Activated T-cell treated with anti-CD3 and anti-CD28 coated beads, Interleukin-2, amount 50 U/mL, for 72 hours (primary cell): ENCODE measurements around the gene SIGLECL1. TPM values are rescaled to one million over a fixed set of nuclear protein-coding genes. Genes with fewer than 3 reads are reported as not detected.

ENCODE experiments used
- ATAC-seq, 2 donors: fragments of 150-1000 bp; cut with Tn5 transposase; replicated peaks in 1 of 2; 2 replicates each; pipeline ENCODE4 v1.10.0; 2021; ENCODE audit warnings: moderate library complexity in 2 of 2, mild to moderate bottlenecking in 1 of 2
- DNase-seq, 2 donors: peaks; one replicate each; pipeline ENCODE4 v3.0.0; 2021 to 2022; ENCODE audit warnings: mixed read lengths in 1 of 2
- H3K27ac Mint-ChIP-seq: one replicate; pipeline ENCODE4 v1.8.0; 2022; ENCODE audit warnings: mild to moderate bottlenecking, moderate library complexity, mixed read lengths
- H3K27me3 Mint-ChIP-seq: one replicate; pipeline ENCODE4 v1.8.0; 2022; ENCODE audit warnings: low read depth, mixed read lengths
- H3K36me3 Mint-ChIP-seq, 2 donors: one replicate each; pipeline ENCODE4 v1.8.0; 2022; ENCODE audit warnings: mixed read lengths in 2 of 2, mild to moderate bottlenecking in 1 of 2; ENCODE audit not compliant: insufficient read depth in 2 of 2
- H3K4me1 Mint-ChIP-seq: one replicate; pipeline ENCODE4 v1.8.0; 2022; ENCODE audit warnings: low read depth, mixed read lengths
- H3K4me3 Mint-ChIP-seq, 2 donors: one replicate each; pipeline ENCODE4 v1.8.0; 2022; ENCODE audit warnings: mild to moderate bottlenecking in 2 of 2, mixed read lengths in 2 of 2, moderate library complexity in 2 of 2
- H3K9me3 Mint-ChIP-seq, 2 donors: one replicate each; pipeline ENCODE4 v1.8.0; 2022; ENCODE audit warnings: mixed read lengths in 2 of 2
- total RNA-seq, 2 donors: library from RNA; stranded (reverse); gene quantifications; one replicate each; pipeline ENCODE4 v1.2.3, GENCODE V29; 2022

The SIGLECL1 gene
- total RNA-seq, 2 donors from 2014 or later = not detected

DNA sequence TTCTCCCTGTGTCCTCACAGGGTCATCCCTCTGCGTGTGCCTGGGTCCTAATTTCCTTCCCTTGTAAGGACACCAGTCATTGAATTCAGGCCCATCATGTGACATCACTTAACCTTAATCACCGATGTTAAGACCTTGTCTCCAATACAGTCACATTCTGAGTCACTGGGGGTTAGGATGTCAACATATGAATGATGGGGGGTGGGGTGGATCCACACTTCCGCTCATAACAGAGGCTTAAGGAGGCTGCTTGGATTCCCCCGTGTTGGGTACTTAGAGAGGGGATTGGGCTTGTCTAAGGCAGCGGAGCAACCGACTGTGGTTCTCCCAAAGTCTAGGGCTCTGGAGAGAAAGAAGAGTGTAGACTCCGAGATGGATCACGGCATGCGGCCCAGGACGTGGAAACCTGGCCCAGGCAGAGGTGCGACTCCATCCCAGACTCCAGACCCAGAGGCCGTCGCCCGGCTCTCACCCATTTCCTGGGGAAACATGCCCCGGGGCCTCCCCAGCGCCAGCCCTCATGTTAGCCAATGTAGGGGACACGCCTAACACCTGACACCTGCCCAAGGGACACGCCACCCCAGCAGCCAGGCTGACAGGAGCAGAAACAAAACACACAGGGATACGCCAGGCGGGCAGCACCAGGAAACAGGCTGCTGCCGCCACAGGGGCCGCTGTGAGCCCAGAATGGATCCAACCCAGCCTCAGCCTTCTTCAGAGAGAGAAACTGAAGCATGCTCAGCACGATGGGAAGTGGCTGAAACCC lies 43.5 kb downstream of the SIGLECL1 start:
- Mint-ChIP-seq H3K4me3 (no peak overlapping the region), H3K36me3 (no peaks in the 10 kb centered on the region)

DNA sequence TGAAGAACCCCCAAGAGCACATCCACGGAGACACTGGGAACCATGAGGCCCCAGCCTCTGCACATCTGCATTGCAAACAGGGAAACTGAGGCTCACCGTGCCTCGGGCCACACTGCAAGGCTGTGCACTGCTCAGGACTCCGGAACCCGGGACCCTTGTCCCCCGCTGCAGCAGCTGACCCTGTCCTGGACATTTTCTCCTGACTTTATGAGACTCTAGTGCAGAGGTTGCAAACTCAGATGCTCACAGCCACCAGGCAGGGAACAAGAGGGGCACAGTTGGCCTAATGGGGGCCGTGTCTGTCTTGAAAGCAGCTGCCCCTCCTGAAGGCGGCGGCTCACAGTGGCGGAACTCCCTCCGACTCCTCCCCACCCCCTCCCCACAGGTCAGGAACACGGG lies 44.1 kb downstream of the SIGLECL1 start:
- no peak overlapping the region for H3K27ac Mint-ChIP-seq
- DNase-seq (no peak), ATAC-seq (no peak)
- H3K9me3 Mint-ChIP-seq = peaks cover 0 to 1% of the 10 kb centered on the region in 2 donors
- no peaks in the 10 kb centered on the region for H3K4me1 Mint-ChIP-seq
- peaks cover 21% of the 10 kb centered on the region for H3K27me3 Mint-ChIP-seq
- no peaks in the 10 kb centered on the region for H3K36me3 Mint-ChIP-seq
- no peak overlapping the region for H3K4me3 Mint-ChIP-seq

More for the DNA sequence above, 43.5 kb downstream of the SIGLECL1 start:
- peaks cover 21% of the 10 kb centered on the region for H3K27me3 Mint-ChIP-seq
- no peak for ATAC-seq
- H3K4me1 Mint-ChIP-seq = no peaks in the 10 kb centered on the region
- no peak for DNase-seq
- peaks cover 0 to 1% of the 10 kb centered on the region in 2 donors for H3K9me3 Mint-ChIP-seq
- no peak overlapping the region for H3K27ac Mint-ChIP-seq

DNA sequence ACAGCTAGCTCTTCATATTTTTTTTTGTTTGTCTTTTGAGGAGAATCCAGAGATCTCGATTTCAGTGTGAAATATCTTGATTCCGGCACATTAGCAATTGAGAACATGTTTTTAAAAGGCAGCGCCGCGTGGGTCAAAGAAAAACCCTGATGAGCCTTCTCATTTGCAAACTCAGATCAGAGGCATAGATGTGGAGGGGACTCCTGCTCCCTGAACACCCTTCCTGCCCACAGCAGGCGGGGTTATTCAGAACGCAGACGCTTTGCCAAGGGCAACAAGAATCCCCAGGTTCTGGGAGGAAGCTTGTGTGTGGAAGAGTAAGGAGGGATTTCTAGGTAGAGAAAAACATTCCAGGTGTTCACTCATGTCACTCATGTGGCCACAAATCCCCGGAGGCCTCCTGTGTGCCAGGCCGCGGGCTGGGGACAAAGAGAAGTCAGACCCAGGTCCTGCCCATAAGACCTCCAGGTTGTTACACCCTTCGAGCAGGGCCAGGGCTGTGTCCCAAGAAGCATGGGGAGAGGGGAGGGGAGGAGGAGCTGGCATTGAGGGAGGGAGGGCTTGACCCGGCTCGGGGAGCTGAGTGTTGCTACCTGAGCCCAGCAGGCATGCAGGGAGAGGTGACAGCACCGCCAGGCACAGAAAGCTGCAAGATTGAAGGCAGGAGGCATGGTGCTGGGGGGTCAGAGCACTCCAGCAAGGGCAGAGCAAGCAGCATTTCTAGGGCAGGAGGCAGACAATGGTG lies 44.7 kb downstream of the SIGLECL1 start:
- Mint-ChIP-seq H3K27me3 (peaks cover 21% of the 10 kb centered on the region), H3K9me3 (no peaks in the 10 kb centered on the region), H3K36me3 (no peaks in the 10 kb centered on the region), H3K4me1 (no peaks in the 10 kb centered on the region), H3K4me3 (no peak overlapping the region), H3K27ac (no peak overlapping the region)
- ATAC-seq (no peak), DNase-seq (no peak)

DNA sequence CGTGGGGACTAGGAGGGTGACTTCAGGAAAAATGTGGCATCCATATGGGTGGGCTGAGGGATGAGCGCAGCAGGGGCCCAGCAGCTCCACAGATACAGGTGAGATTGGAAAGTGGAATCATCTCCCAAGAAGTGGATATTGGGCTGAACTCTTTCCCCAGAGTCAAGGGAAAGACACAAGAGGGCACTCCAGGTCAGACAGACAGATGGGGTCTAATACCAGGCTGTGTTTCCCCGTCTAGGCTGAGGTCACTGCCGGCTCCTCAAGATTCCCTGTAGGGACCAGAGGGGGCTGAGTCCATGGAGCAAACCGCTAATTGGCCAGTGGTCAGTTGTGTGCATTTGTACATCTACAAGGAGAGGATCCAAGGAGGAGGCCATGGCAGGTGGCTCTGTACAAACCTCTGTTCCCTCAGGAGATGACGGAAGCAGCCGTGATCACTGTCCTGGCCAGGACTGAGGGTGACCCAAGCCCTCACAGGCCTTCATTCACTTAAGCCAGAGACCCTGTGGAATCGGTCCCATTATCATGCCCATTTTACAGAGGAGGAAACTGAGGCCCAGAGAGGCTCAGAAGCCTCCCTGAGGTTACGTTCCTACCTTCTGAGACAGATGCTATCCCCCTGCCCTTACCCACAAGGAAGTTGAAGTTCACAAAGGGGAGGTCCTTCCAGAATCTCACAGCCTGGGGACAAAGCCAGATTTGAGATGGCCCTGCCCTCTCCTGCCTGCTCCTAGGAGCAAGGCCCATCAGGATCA lies 45.6 kb downstream of the SIGLECL1 start:
- no peak overlapping the region for H3K27ac Mint-ChIP-seq
- H3K9me3 Mint-ChIP-seq = no peaks in the 10 kb centered on the region
- H3K27me3 Mint-ChIP-seq = peaks cover 22% of the 10 kb centered on the region
- no peak for DNase-seq
- H3K36me3 Mint-ChIP-seq = no peaks in the 10 kb centered on the region
- H3K4me3 Mint-ChIP-seq = no peak overlapping the region
- no peaks in the 10 kb centered on the region for H3K4me1 Mint-ChIP-seq
- no peak for ATAC-seq

DNA sequence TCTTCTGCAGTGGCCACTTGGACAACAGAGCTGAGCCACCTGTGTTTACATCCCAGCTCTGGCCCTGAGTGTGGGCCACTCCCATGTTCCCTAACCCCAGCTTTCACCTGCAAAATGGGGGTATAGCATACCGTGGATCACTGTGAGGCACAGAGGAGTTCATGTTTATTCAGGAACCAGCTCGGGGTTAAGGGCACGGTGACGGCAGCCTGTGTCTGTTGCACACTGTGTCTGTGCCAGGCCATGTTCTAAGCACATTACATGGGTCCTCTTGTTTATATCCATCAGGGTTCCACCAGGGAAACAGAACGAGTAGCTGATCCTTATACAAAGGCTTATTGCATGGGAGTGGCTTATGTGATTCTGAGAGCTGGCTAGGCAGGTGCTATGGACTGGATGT lies 46.5 kb downstream of the SIGLECL1 start:
- ATAC-seq = no peak
- Mint-ChIP-seq H3K4me1 (no peaks in the 10 kb centered on the region), H3K4me3 (no peak overlapping the region), H3K27me3 (peaks cover 27% of the 10 kb centered on the region), H3K9me3 (no peaks in the 10 kb centered on the region), H3K27ac (no peak overlapping the region), H3K36me3 (peaks cover 0 to 1% of the 10 kb centered on the region in 2 donors)
- DNase-seq = no peak

DNA sequence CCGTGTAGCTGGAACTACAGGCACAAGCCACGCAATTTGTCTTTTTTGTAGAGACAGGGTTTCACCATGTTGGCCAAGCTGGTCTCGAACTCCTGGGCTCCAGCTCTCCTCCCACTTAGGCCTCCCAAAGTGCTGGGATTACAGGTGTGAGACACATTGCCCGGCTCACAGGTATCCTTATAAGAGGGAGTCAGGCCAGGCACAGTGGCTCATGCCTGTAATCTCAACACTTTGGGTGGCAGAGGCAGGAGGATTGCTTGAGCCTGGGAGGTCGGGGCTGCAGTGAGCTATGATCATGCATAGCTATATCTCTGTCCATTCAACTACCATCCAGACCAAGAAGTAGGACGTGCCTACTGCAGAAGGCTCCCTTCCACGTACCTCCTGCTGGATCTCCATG lies 50.4 kb downstream of the SIGLECL1 start:
- H3K27me3 Mint-ChIP-seq = peaks cover 41% of the 10 kb centered on the region
- peaks cover 8% of the 10 kb centered on the region in 2 donors for H3K9me3 Mint-ChIP-seq
- H3K27ac Mint-ChIP-seq = no peak overlapping the region
- no peak overlapping the region for H3K4me3 Mint-ChIP-seq
- no peak for ATAC-seq
- H3K4me1 Mint-ChIP-seq = no peaks in the 10 kb centered on the region
- peaks cover 2 to 3% of the 10 kb centered on the region in 2 donors for H3K36me3 Mint-ChIP-seq
- DNase-seq = no peak

DNA sequence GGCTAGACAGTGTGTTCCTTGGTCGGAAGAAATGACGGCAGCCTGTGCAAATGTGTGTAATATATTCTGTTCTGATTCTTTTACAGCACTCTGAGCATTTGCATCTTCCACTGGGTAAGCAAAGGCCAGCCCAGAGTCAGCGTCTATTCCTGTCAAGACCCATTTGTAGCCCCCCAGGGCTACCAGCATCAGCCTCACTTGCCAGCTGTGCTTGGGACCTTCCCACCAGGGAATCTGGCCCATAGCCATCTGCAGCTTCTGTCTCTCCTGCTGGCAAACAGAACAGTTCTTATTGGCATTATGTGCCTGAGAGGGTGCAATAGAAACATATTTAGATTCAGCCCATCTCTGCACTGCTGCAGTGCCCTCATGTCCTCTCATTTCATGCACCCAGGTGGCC lies 54.6 kb downstream of the SIGLECL1 start:
- Mint-ChIP-seq H3K36me3 (peaks cover 8 to 14% of the 10 kb centered on the region in 2 donors), H3K27me3 (peaks cover 50% of the 10 kb centered on the region), H3K4me1 (no peaks in the 10 kb centered on the region), H3K4me3 (no peak overlapping the region), H3K27ac (no peak overlapping the region), H3K9me3 (peaks cover 13 to 16% of the 10 kb centered on the region in 2 donors)
- no peak for ATAC-seq
- no peak for DNase-seq

DNA sequence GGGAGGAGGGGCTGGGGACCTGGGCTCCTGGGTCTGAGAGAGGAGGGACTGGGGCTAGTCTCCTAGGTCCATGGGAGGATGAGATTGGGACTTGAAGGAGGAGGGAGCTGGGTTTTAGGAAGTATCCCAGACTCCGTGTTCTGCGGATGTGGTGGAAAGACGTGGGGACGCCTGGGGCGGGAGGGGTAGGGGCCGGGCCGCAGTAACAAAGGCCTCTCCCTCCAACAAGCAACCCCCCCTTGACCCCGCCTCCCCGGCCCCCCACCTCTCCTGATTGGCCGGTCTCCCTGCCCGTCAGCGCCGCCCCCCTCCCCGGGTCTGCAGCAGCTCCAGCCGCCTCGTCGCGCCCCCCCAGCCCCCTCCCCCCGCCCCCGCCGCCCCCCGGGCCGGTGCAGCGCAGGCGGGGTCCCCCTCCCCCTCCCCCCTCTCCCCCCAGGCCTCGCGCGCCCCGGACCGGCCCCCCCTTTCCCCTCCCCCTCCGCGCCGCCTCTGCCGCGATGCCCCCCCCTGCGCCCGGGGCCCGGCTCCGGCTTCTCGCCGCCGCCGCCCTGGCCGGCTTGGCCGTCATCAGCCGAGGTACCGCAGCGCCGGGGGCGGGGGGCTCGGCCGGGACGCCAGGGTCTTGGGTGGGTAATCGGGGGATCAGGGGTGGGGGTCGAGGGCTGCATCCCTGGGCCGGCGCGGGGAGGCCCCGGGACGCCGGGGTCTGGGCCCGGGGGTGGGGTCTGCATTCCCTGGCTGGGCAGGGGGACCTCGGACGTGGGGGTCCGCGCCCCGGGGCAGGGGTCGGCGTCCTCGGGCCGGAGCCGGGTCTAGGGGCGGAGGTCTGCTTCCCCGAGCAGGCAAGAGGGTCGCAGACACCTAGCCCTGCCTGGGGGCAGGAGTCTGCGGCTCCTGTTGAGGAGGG lies 60.7 kb downstream of the SIGLECL1 start, which contains the start of gene IGLON5:
Gene IGLON5, plus strand, starts transcription at position 294 of the 907 bp plus-strand sequence. Its CDS starts 204 bp downstream, at position 498.
- Mint-ChIP-seq H3K4me3 (no peak within 1 kb of the TSS), H3K27ac (no peak within 1 kb of the TSS), H3K36me3 (peaks cover 5 to 11% of the 10 kb centered on the region in 2 donors), H3K9me3 (peaks cover 8 to 9% of the 10 kb centered on the region in 2 donors), H3K4me1 (peaks cover 6% of the 10 kb centered on the region), H3K27me3 (peaks cover 56% of the 10 kb centered on the region)
- no peak for DNase-seq
- ATAC-seq = no peak

DNA sequence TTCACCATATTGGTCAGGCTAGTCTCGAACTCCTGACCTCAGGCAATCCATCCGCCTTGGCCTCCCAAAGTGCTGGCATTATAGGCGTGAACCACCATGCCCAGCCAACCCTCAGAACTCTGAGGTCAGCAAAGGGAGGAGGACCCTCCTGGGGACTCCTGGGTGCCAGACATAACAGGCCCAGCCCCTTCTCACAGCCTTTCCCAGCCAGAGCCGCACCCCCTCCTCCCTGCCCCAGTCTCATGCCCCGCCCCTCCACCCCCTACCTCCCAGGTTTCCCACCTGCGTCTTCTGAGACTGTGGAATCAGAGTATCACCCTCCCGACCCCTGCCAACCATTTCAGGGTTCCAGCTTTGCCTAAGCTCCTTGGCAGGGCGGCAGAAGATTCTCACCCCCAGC lies 65.8 kb downstream of the SIGLECL1 start:
- peaks cover 6% of the 10 kb centered on the region for H3K4me1 Mint-ChIP-seq
- no peak for DNase-seq

DNA sequence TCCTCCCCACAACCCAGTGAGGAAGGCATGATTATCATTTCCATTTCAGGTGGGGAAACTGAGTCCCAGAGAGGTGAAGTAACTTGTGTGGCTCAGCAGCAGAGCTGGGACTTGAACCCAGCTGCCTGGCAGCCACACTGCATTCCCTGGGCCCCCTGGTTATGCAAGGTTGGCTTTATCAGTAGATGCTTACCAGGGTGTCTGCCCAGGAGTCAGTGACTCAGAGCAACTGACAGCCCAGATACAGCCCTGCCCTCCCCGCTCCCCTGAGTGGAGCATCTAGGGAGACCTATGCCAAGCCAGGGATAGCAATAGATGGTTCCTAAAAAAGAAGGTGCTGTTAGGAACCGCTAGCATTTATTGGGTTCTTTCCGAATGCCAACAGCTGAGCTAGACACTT lies 66.5 kb downstream of the SIGLECL1 start:
- Mint-ChIP-seq H3K27me3 (peaks cover 38% of the 10 kb centered on the region), H3K4me3 (no peak overlapping the region), H3K4me1 (peaks cover 6% of the 10 kb centered on the region), H3K36me3 (no peaks in the 10 kb centered on the region), H3K9me3 (peaks cover 0 to 4% of the 10 kb centered on the region in 2 donors), H3K27ac (no peak overlapping the region)
- DNase-seq (no peak), ATAC-seq (no peak)

More for the DNA sequence above, 65.8 kb downstream of the SIGLECL1 start:
- H3K27me3 Mint-ChIP-seq = peaks cover 42% of the 10 kb centered on the region
- peaks cover 0 to 4% of the 10 kb centered on the region in 2 donors for H3K9me3 Mint-ChIP-seq
- ATAC-seq = no peak
- no peak overlapping the region for H3K4me3 Mint-ChIP-seq
- no peaks in the 10 kb centered on the region for H3K36me3 Mint-ChIP-seq
- no peak overlapping the region for H3K27ac Mint-ChIP-seq

DNA sequence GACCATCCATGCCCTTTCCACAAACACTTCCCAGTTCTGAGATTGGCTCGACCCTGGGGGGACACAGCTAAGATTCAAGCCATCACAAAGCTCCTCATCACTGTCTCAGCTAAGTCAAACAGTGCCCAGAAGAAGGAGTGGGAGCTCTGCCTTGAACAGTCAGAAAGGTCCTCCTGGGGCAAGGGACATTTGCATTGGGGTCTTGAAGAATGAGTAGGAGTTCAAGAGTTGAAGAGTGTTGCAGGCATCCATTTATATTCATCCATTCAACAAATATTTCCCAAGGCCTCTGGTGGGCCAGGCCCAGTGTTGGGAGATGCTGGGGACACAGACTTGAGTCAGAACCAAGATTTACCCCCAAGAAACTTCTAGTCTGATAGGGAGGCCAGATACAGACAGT lies 67.1 kb downstream of the SIGLECL1 start:
- peaks cover 6% of the 10 kb centered on the region for H3K4me1 Mint-ChIP-seq
- H3K9me3 Mint-ChIP-seq = peaks cover 0 to 4% of the 10 kb centered on the region in 2 donors
- no peaks in the 10 kb centered on the region for H3K36me3 Mint-ChIP-seq
- peaks cover 38% of the 10 kb centered on the region for H3K27me3 Mint-ChIP-seq
- no peak for ATAC-seq
- no peak overlapping the region for H3K4me3 Mint-ChIP-seq
- no peak overlapping the region for H3K27ac Mint-ChIP-seq
- no peak for DNase-seq
